ENCODE data around the gene BTRC.

The BTRC gene

GRCh38 chr10:101485207-101485606, 131.2 kb downstream of the BTRC start:
- TF ChIP-seq, protein P1, sequence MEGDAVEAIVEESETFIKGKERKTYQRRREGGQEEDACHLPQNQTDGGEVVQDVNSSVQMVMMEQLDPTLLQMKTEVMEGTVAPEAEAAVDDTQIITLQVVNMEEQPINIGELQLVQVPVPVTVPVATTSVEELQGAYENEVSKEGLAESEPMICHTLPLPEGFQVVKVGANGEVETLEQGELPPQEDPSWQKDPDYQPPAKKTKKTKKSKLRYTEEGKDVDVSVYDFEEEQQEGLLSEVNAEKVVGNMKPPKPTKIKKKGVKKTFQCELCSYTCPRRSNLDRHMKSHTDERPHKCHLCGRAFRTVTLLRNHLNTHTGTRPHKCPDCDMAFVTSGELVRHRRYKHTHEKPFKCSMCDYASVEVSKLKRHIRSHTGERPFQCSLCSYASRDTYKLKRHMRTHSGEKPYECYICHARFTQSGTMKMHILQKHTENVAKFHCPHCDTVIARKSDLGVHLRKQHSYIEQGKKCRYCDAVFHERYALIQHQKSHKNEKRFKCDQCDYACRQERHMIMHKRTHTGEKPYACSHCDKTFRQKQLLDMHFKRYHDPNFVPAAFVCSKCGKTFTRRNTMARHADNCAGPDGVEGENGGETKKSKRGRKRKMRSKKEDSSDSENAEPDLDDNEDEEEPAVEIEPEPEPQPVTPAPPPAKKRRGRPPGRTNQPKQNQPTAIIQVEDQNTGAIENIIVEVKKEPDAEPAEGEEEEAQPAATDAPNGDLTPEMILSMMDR (IDR thresholded peaks at IDR 0.05; ENCODE audit: low read length, missing control alignments): no peak
- DNase-seq (ENCODE audit: low read depth): no peak
- H3K4me3 ChIP-seq (replicated peaks; ENCODE audit: low read depth, low read length): no peak overlapping the region

- H3K4me3 ChIP-seq (replicated peaks; ENCODE audit: low read depth, low read length): no peak overlapping the region
- TF ChIP-seq, protein P1 (IDR thresholded peaks at IDR 0.05; ENCODE audit: low read length, missing control alignments): no peak
- peak; percentile 10 for DNase-seq (ENCODE audit: low read depth)
Observed at GRCh38 chr10:101485681-101486554, 132.0 kb downstream of the BTRC start.

DNA sequence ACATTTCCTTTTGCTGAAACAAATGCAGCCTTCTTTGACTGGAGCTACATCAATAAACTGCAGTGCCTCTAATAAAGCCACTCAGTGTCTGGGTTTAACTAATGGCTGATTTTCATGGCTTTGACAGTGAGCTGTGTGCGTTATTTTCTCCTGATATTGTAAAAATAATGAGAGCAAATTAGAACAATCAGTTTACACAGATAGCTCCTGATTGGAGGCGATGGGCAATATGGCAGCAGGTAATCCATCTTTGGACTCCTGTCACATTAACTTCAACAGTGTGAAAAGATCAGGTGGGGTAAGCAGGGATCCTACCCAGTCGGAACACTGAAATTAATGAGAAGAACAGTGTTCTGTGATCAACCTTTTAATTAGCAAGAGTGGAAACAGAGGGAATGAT, 133.4 kb downstream of the BTRC start:
- H3K4me3 ChIP-seq (replicated peaks; ENCODE audit: low read depth, low read length): no peak overlapping the region
- no peak for DNase-seq (ENCODE audit: low read depth)
- TF ChIP-seq, protein P1 (IDR thresholded peaks at IDR 0.05; ENCODE audit: low read length, missing control alignments): no peak

- TF ChIP-seq, protein P1 (IDR thresholded peaks at IDR 0.05; ENCODE audit: low read length, missing control alignments): no peak
- no peak overlapping the region for H3K4me3 ChIP-seq (replicated peaks; ENCODE audit: low read depth, low read length)
- peak; percentile 49 for DNase-seq (ENCODE audit: low read depth)
Observed at GRCh38 chr10:101489355-101489754, 135.4 kb downstream of the BTRC start.

- TF ChIP-seq, protein P1 (IDR thresholded peaks at IDR 0.05; ENCODE audit: low read length, missing control alignments): no peak
- no peak overlapping the region for H3K4me3 ChIP-seq (replicated peaks; ENCODE audit: low read depth, low read length)
- DNase-seq (ENCODE audit: low read depth): no peak
Observed at GRCh38 chr10:101490026-101490425, 136.1 kb downstream of the BTRC start.

GRCh38 chr10:101492205-101492604, 138.2 kb downstream of the BTRC start:
- TF ChIP-seq, protein P1 (IDR thresholded peaks at IDR 0.05; ENCODE audit: low read length, missing control alignments): no peak
- H3K4me3 ChIP-seq (replicated peaks; ENCODE audit: low read depth, low read length): no peak overlapping the region
- DNase-seq (ENCODE audit: low read depth): no peak

- no peak for DNase-seq (ENCODE audit: low read depth)
- H3K4me3 ChIP-seq (replicated peaks; ENCODE audit: low read depth, low read length): no peak overlapping the region
- TF ChIP-seq, protein P1 (IDR thresholded peaks at IDR 0.05; ENCODE audit: low read length, missing control alignments): no peak
Observed at GRCh38 chr10:101492814-101493213, 138.8 kb downstream of the BTRC start.
